Ovary (tissue), 3 donors: ENCODE data around the gene BDNF.

ENCODE experiments used
- EP300 ChIP-seq: sonication (generic); formaldehyde crosslinking; IDR thresholded peaks from one replicate; pipeline ENCODE4 v1.6.1; 2017; ENCODE audit warnings: antibody characterized with exemption
- POLR2A ChIP-seq: fragments of 450-650 bp; IDR thresholded peaks from one replicate; pipeline ENCODE4 v1.6.1; 2017; ENCODE audit warnings: antibody characterized with exemption, mild to moderate bottlenecking, moderate library complexity
- TF ChIP-seq, protein P1 (sequence below), 3 donors: fragments of 450-650 bp in 2 of 3; fragments of 200-600 bp in 1 of 3; IDR thresholded peaks; one replicate each; pipeline versions ENCODE4 v1.5.1 to v1.8.0; 2016 to 2022; ENCODE audit warnings: antibody characterized with exemption in 3 of 3, mild to moderate bottlenecking in 1 of 3
- donor health status: DM: no; HTN: no; CAD: no.

DNA sequence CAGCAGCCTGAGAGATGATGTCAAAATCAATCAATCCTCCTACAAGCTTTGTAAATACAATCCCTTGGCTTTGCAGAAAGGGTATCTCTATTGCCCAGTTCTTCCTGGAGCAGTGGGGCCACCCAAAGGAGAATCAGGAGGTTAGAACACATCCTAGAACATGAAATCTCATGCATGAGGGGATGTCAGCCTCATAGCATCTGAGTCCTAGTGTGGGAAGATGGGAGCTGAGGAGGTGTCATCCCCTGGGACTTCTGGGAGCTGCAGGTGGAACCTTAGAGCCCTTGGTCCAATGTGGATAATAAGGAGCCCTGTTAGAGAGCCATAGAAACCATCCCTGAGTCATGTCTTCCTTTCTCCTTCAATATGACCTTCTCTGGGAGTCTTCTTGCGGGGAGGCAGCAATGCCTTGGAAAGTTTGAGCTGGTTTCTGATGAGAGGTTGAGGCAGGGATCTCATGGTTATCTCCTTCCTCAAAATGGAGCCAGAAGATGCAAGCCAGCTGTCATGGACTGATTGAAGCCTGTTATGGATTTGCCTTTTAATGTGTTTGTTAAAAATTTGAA, 74.8 kb downstream of the BDNF start:
- TF ChIP-seq, protein P1, sequence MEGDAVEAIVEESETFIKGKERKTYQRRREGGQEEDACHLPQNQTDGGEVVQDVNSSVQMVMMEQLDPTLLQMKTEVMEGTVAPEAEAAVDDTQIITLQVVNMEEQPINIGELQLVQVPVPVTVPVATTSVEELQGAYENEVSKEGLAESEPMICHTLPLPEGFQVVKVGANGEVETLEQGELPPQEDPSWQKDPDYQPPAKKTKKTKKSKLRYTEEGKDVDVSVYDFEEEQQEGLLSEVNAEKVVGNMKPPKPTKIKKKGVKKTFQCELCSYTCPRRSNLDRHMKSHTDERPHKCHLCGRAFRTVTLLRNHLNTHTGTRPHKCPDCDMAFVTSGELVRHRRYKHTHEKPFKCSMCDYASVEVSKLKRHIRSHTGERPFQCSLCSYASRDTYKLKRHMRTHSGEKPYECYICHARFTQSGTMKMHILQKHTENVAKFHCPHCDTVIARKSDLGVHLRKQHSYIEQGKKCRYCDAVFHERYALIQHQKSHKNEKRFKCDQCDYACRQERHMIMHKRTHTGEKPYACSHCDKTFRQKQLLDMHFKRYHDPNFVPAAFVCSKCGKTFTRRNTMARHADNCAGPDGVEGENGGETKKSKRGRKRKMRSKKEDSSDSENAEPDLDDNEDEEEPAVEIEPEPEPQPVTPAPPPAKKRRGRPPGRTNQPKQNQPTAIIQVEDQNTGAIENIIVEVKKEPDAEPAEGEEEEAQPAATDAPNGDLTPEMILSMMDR (IDR thresholded peaks at IDR 0.05): no peak
- TF ChIP-seq EP300 (no peak), POLR2A (no peak)
